ENCODE data around the gene ANKRD9.

DNA sequence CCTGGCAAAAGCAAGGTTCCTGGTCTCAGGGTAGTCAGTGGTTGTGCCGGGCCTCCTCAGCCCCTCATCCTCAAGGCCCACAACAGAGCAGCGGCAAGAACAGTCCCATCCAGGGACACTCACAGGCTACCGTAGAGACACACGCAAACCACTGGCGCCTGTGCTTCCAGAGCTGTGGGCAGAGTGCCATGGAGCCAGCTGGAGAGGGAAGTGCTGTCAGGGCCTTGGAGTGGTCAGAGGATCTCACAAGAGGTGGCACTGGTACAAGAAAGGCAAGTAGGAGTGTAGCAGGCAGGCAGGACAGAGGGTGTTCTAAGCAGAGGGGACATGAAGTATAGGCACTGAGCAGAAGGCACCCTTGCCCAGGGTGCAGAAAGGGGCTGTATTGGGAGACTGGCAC is 34.6 kb downstream of the ANKRD9 start:
- TF ChIP-seq, protein P1, sequence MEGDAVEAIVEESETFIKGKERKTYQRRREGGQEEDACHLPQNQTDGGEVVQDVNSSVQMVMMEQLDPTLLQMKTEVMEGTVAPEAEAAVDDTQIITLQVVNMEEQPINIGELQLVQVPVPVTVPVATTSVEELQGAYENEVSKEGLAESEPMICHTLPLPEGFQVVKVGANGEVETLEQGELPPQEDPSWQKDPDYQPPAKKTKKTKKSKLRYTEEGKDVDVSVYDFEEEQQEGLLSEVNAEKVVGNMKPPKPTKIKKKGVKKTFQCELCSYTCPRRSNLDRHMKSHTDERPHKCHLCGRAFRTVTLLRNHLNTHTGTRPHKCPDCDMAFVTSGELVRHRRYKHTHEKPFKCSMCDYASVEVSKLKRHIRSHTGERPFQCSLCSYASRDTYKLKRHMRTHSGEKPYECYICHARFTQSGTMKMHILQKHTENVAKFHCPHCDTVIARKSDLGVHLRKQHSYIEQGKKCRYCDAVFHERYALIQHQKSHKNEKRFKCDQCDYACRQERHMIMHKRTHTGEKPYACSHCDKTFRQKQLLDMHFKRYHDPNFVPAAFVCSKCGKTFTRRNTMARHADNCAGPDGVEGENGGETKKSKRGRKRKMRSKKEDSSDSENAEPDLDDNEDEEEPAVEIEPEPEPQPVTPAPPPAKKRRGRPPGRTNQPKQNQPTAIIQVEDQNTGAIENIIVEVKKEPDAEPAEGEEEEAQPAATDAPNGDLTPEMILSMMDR (conservative IDR thresholded peaks at IDR 0.05 in 1 of 2, IDR thresholded peaks at IDR 0.05 in 1 of 2; ENCODE audit: low read depth in 1 of 2, low read length in 2 of 2), result no peak
- no peak for TF ChIP-seq EZH2 (IDR thresholded peaks at IDR 0.05; ENCODE audit: low read length, missing control alignments)

Measured in fibroblast of lung (primary cell).